Right lobe of liver (tissue), 4 donors: Measurements from ENCODE around the gene PIK3C2G.

Experiments used
- POLR2A ChIP-seq: fragments of 450-650 bp; IDR thresholded peaks from one replicate; pipeline ENCODE4 v1.6.1; 2017; ENCODE audit warnings: antibody characterized with exemption, mild to moderate bottlenecking
- TF ChIP-seq, protein P1 (sequence below), 4 donors: fragments of 200-600 bp in 3 of 4; fragments of 450-650 bp in 1 of 4; IDR thresholded peaks; one replicate each; pipeline versions ENCODE4 v1.5.1 to v1.8.0; 2016 to 2022; ENCODE audit warnings: antibody characterized with exemption in 4 of 4, mild to moderate bottlenecking in 2 of 4
- donor health status: DM: no; HTN: no; CAD: no.
- donor health status: DM: no; HTN: no; CAD: no.
- donor health status: DM: no; HTN: yes; CAD: no.

DNA sequence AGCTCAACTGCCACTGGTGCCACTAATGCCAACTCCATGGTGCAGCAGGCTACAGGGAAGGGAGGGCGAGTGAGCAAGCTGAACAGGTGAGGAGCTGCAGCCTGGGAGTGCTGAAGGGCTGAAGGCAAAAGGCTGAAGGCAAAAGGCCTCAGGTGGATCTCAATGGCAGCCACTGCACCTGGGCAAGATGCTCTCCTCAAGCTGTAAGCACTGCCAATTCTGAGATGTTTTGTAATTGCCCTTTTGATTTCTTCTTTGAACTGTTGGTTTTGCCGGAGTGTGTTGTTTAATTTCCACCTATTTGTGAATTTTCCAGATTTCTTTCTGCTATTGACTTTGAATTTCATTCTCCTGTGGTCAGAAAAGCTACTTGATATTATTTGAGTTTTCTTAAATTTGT is 97.6 kb downstream of the PIK3C2G start:
- TF ChIP-seq POLR2A, result no peak
- TF ChIP-seq, protein P1, sequence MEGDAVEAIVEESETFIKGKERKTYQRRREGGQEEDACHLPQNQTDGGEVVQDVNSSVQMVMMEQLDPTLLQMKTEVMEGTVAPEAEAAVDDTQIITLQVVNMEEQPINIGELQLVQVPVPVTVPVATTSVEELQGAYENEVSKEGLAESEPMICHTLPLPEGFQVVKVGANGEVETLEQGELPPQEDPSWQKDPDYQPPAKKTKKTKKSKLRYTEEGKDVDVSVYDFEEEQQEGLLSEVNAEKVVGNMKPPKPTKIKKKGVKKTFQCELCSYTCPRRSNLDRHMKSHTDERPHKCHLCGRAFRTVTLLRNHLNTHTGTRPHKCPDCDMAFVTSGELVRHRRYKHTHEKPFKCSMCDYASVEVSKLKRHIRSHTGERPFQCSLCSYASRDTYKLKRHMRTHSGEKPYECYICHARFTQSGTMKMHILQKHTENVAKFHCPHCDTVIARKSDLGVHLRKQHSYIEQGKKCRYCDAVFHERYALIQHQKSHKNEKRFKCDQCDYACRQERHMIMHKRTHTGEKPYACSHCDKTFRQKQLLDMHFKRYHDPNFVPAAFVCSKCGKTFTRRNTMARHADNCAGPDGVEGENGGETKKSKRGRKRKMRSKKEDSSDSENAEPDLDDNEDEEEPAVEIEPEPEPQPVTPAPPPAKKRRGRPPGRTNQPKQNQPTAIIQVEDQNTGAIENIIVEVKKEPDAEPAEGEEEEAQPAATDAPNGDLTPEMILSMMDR (IDR thresholded peaks at IDR 0.05), result no peak
